ENCODE measurements around the gene ZNF583. TPM values are rescaled to one million over a fixed set of nuclear protein-coding genes. Genes with fewer than 3 reads are reported as not detected.

The ZNF583 gene
- total RNA-seq, 1 donor from 2014 or later, result 4.5 TPM

DNA sequence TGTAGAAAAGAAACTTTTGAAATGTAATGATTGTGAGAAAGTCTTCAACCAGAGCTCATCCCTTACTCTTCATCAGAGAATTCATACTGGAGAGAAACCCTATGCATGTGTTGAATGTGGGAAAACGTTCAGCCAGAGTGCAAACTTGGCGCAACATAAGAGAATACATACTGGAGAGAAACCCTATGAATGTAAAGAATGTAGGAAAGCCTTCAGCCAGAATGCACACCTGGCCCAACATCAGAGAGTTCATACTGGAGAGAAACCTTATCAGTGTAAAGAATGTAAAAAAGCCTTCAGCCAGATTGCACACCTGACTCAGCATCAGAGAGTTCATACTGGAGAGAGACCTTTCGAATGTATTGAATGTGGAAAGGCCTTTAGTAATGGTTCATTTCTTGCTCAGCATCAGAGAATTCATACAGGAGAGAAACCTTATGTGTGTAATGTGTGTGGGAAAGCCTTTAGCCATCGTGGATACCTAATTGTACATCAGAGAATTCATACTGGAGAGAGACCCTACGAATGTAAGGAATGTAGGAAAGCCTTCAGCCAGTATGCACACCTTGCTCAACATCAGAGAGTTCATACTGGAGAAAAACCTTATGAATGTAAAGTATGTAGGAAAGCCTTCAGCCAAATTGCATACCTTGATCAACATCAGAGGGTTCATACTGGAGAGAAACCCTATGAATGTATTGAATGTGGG lies 19.3 kb downstream of the ZNF583 start:
- Mint-ChIP-seq H3K4me3 (no peak overlapping the region), H3K4me1 (no peaks in the 10 kb centered on the region), H3K9me3 (peaks cover 85% of the 10 kb centered on the region), H3K36me3 (peaks cover 57% of the 10 kb centered on the region), H3K27ac (no peak overlapping the region), H3K27me3 (ENCODE audit: insufficient read depth, low read depth) (peaks cover 2% of the 10 kb centered on the region)
- no peak overlapping the region for H3K27ac ChIP-seq
- no peaks in the 10 kb centered on the region for H3K4me1 ChIP-seq
- no peak overlapping the region for H2AFZ ChIP-seq (replicated peaks)
- H3K9ac ChIP-seq, result no peak overlapping the region
- peaks cover 96% of the 10 kb centered on the region for H3K9me3 ChIP-seq (ENCODE audit: low read depth)
- H4K20me1 ChIP-seq (ENCODE audit: low read depth), result no peaks in the 10 kb centered on the region
- H3K27me3 ChIP-seq, result no peaks in the 10 kb centered on the region
- TF ChIP-seq EZH2phosphoT487 (IDR thresholded peaks at IDR 0.05), result no peak
- TF ChIP-seq, protein P1, sequence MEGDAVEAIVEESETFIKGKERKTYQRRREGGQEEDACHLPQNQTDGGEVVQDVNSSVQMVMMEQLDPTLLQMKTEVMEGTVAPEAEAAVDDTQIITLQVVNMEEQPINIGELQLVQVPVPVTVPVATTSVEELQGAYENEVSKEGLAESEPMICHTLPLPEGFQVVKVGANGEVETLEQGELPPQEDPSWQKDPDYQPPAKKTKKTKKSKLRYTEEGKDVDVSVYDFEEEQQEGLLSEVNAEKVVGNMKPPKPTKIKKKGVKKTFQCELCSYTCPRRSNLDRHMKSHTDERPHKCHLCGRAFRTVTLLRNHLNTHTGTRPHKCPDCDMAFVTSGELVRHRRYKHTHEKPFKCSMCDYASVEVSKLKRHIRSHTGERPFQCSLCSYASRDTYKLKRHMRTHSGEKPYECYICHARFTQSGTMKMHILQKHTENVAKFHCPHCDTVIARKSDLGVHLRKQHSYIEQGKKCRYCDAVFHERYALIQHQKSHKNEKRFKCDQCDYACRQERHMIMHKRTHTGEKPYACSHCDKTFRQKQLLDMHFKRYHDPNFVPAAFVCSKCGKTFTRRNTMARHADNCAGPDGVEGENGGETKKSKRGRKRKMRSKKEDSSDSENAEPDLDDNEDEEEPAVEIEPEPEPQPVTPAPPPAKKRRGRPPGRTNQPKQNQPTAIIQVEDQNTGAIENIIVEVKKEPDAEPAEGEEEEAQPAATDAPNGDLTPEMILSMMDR (IDR thresholded peaks at IDR 0.05), result no peak
- TF ChIP-seq EZH2 (IDR thresholded peaks at IDR 0.05), result no peak
- no peak for DNase-seq (ENCODE audit: low spot score)
- H3K4me2 ChIP-seq, result no peak overlapping the region
- H3K4me3 ChIP-seq, result peak overlapping the region; percentile 4
- peaks cover 14% of the 10 kb centered on the region for H3F3A ChIP-seq (ENCODE audit: low read depth)
- no peaks in the 10 kb centered on the region for H3K79me2 ChIP-seq (ENCODE audit: low read depth)
- H3K36me3 ChIP-seq, result peaks cover 47% of the 10 kb centered on the region

DNA sequence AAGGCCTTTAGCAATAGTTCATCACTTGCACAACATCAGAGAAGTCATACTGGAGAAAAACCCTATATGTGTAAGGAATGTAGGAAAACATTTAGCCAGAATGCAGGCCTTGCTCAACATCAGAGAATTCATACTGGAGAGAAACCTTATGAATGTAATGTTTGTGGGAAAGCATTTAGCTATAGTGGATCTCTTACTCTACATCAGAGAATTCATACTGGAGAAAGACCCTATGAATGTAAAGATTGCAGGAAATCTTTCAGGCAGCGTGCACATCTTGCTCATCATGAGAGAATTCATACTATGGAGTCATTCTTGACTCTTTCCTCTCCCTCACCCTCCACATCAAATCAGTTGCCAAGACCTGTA lies 19.8 kb downstream of the ZNF583 start:
- H3K27ac Mint-ChIP-seq, result no peak overlapping the region
- peaks cover 52% of the 10 kb centered on the region for H3K36me3 Mint-ChIP-seq
- Histone ChIP-seq H3K27me3 (no peaks in the 10 kb centered on the region), H4K20me1 (ENCODE audit: low read depth) (no peaks in the 10 kb centered on the region), H3K4me1 (no peaks in the 10 kb centered on the region), H3F3A (ENCODE audit: low read depth) (peaks cover 14% of the 10 kb centered on the region), H3K9me3 (ENCODE audit: low read depth) (peaks cover 92% of the 10 kb centered on the region), H3K9ac (no peak overlapping the region), H2AFZ (replicated peaks) (no peak overlapping the region), H3K4me2 (no peak overlapping the region), H3K36me3 (peaks cover 42% of the 10 kb centered on the region), H3K4me3 (no peak overlapping the region), H3K27ac (no peak overlapping the region), H3K79me2 (ENCODE audit: low read depth) (no peaks in the 10 kb centered on the region)
- TF ChIP-seq, protein P1 (IDR thresholded peaks at IDR 0.05), result no peak
- TF ChIP-seq EZH2 (IDR thresholded peaks at IDR 0.05), result no peak
- no peak for DNase-seq (ENCODE audit: low spot score)
- no peaks in the 10 kb centered on the region for H3K4me1 Mint-ChIP-seq
- peaks cover 2% of the 10 kb centered on the region for H3K27me3 Mint-ChIP-seq (ENCODE audit: insufficient read depth, low read depth)
- no peak overlapping the region for H3K4me3 Mint-ChIP-seq
- H3K9me3 Mint-ChIP-seq, result peaks cover 82% of the 10 kb centered on the region

DNA sequence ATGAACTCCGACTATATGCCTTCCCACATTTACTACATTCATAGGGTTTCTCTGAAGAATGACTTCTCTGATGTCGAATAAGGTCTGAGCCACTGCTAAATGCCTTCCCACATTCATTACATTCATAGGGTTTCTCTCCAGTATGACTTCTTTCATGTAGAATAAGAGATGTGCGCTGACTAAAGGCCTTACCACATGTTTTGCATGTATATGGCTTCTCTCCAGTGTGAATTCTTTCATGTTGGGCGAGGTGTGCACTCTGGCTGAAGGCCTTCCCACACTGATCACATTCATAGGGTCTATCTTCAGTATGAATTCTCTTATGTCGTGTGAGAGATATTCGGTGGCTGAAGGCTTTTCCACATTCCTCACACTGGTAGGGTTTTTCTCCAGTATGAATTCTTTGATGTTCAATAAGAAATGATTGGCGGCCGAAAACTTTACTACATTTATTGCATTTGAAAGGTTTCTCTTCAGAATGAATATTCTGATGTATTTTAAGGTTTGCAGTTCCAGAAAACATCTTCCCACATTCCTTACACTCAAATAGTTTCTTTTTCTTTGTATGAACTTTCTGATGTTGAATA lies 37.2 kb downstream of the ZNF583 start:
- no peaks in the 10 kb centered on the region for H3K4me1 ChIP-seq
- peaks cover 22% of the 10 kb centered on the region for H3K36me3 ChIP-seq
- Mint-ChIP-seq H3K9me3 (peaks cover 61% of the 10 kb centered on the region), H3K27me3 (ENCODE audit: insufficient read depth, low read depth) (peaks cover 2% of the 10 kb centered on the region), H3K4me1 (no peaks in the 10 kb centered on the region), H3K27ac (no peak overlapping the region), H3K36me3 (no peaks in the 10 kb centered on the region), H3K4me3 (no peak overlapping the region)
- TF ChIP-seq EZH2phosphoT487 (IDR thresholded peaks at IDR 0.05) (no peak), EZH2 (IDR thresholded peaks at IDR 0.05) (no peak)
- TF ChIP-seq, protein P1 (IDR thresholded peaks at IDR 0.05), result no peak
- H3K27me3 ChIP-seq, result no peaks in the 10 kb centered on the region
- no peak overlapping the region for H3K4me2 ChIP-seq
- H3K9me3 ChIP-seq (ENCODE audit: low read depth), result peaks cover 38% of the 10 kb centered on the region
- DNase-seq (ENCODE audit: low spot score), result no peak
- H3K4me3 ChIP-seq, result no peak overlapping the region
- no peak overlapping the region for H3K9ac ChIP-seq
- no peak overlapping the region for H2AFZ ChIP-seq (replicated peaks)
- H4K20me1 ChIP-seq (ENCODE audit: low read depth), result no peaks in the 10 kb centered on the region
- H3K79me2 ChIP-seq (ENCODE audit: low read depth), result no peaks in the 10 kb centered on the region
- no peak overlapping the region for H3K27ac ChIP-seq
- H3F3A ChIP-seq (ENCODE audit: low read depth), result no peaks in the 10 kb centered on the region
